Gastroesophageal sphincter (tissue), 4 donors: ENCODE results near the gene ACAT2. TPM values are rescaled to one million over a fixed set of nuclear protein-coding genes. Genes with fewer than 3 reads are reported as not detected.

Source experiments
- ATAC-seq: fragments of 150-250 bp; one replicate; pipeline ENCODE4 v1.9.1; 2016; ENCODE audit warnings: mild to moderate bottlenecking, moderate library complexity
- H3K27ac ChIP-seq, 4 donors: fragments of 200-600 bp; sonication (generic) in 3 of 4; 1 replicate in 3 of 4; 2 replicates in 1 of 4; pipeline ENCODE4 v1.5.1; 2016 to 2019
- H3K27me3 ChIP-seq: fragments of 200-600 bp; sonication (generic); one replicate; pipeline ENCODE4 v1.5.1; 2019
- H3K36me3 ChIP-seq, 2 donors: fragments of 200-600 bp; sonication (generic); one replicate each; pipeline ENCODE4 v1.5.1; 2019; ENCODE audit warnings: control low read depth in 1 of 2
- H3K4me1 ChIP-seq, 3 donors: fragments of 200-600 bp; sonication (generic); 1 replicate in 2 of 3; 2 replicates in 1 of 3; pipeline ENCODE4 v1.5.1; 2016 to 2019; ENCODE audit warnings: control low read depth in 2 of 3
- H3K4me3 ChIP-seq, 2 donors: fragments of 200-600 bp; sonication (generic); one replicate each; pipeline ENCODE4 v1.5.1; 2019; ENCODE audit warnings: mild to moderate bottlenecking in 1 of 2, moderate library complexity in 1 of 2
- H3K9me3 ChIP-seq, 3 donors: fragments of 200-600 bp; sonication (generic); one replicate each; pipeline ENCODE4 v1.5.1; 2017 to 2019; ENCODE audit warnings: control low read depth in 2 of 3
- CTCF ChIP-seq, 4 experiments: fragments of 200-600 bp in 2 of 4; fragments of 450-650 bp in 2 of 4; sonication (generic) in 1 of 4; IDR thresholded peaks; one replicate each; pipeline ENCODE4 v1.5.1; 2017 to 2019; ENCODE audit warnings: antibody characterized with exemption in 4 of 4, mild to moderate bottlenecking in 2 of 4, moderate library complexity in 2 of 4
- EP300 ChIP-seq: sonication (generic); formaldehyde crosslinking; IDR thresholded peaks from one replicate; pipeline ENCODE4 v1.6.1; 2017; ENCODE audit warnings: antibody characterized with exemption, mild to moderate bottlenecking
- POLR2A ChIP-seq, 2 donors: fragments of 450-650 bp; IDR thresholded peaks; one replicate each; pipeline ENCODE4 v1.6.1; 2017; ENCODE audit warnings: antibody characterized with exemption in 2 of 2, mild to moderate bottlenecking in 2 of 2, moderate library complexity in 1 of 2
- POLR2AphosphoS5 ChIP-seq: sonication (generic); formaldehyde crosslinking; IDR thresholded peaks from one replicate; pipeline ENCODE4 v1.6.1; 2017; ENCODE audit warnings: antibody characterized with exemption
- WGBS, 2 donors: methylation state at CpG; one replicate each; pipeline ENCODE4 v1.1.5; 2018; ENCODE audit warnings: low coverage in 1 of 2; 5-methylcytosine and 5-hydroxymethylcytosine counted together
- total RNA-seq, 4 donors: library from RNA; depleted of rRNA; stranded (reverse); fragments of >200 nt; gene quantifications; one replicate each; pipeline ENCODE4 v1.1.0, GENCODE V29; 2016

The ACAT2 gene
- total RNA-seq, 4 donors from 2014 or later, result 3.1 to 11.7 (median 9.1) TPM

DNA sequence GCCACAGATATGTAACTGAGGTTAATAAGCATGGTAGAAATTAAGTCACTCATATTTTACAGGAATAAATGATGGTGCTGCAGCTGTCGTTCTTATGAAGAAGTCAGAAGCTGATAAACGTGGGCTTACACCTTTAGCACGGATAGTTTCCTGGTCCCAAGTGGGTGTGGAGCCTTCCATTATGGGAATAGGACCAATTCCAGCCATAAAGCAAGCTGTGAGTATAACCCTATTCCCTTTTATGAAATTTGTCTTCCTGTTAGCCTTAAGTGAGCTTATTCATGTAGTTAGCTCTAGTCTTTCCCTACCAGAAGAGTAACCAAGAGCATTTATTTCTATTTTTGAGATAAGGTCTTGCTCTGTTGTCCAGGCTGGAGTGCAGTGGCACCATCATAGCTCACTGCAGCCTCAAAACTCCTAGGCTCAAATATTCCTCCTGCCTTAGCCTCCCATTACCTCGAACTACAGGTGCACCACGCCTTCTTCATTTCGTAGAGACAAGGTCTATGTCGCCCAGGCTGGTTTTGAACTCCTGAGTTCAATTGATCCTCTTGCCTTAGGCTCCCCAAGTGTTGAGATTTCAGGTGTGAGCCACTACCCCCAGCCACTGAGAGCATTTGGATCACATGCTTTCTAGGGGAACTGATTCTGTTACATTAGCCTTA is 15.5 kb downstream of the ACAT2 start:
- no peak for ATAC-seq
- no peaks in the 10 kb centered on the region for H3K9me3 ChIP-seq
- H3K27me3 ChIP-seq, result no peaks in the 10 kb centered on the region
- no peak overlapping the region for H3K27ac ChIP-seq
- no peak for TF ChIP-seq POLR2AphosphoS5
- no peak for TF ChIP-seq EP300
- TF ChIP-seq POLR2A (IDR thresholded peaks at IDR 0.05), result no peak
- no peak for TF ChIP-seq CTCF (IDR thresholded peaks at IDR 0.05)
- peaks cover 14 to 80% of the 10 kb centered on the region in 2 donors for H3K36me3 ChIP-seq
- 77% methylated on average over 5 to 7 of the region's 7 CpGs for WGBS, 2 donors
- no peak overlapping the region for H3K4me3 ChIP-seq
- no peaks in the 10 kb centered on the region for H3K4me1 ChIP-seq

DNA sequence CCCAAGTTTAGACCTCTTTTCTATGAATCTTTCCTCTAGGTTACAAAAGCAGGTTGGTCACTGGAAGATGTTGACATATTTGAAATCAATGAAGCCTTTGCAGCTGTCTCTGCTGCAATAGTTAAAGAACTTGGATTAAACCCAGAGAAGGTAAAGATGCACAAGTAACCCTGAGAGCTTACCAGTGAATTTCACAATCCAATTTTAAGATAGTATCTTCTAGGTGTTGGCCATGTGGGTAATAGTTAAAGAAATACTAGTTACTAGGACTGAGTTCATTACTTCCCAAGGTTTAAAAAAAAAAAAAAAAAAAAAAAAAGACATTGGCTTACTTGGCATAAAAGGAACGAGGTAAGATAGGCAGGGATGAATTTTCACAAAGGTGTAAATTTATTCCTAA is 16.3 kb downstream of the ACAT2 start:
- H3K4me1 ChIP-seq, result no peaks in the 10 kb centered on the region
- no peak overlapping the region for H3K4me3 ChIP-seq
- H3K9me3 ChIP-seq, result no peaks in the 10 kb centered on the region
- WGBS, 2 donors, result 25 to 50% methylated on average over 1 of the region's 1 CpG
- no peak for ATAC-seq
- H3K36me3 ChIP-seq, result peaks cover 14 to 87% of the 10 kb centered on the region in 2 donors
- no peaks in the 10 kb centered on the region for H3K27me3 ChIP-seq
- H3K27ac ChIP-seq, result no peak overlapping the region
- no peak for TF ChIP-seq POLR2A (IDR thresholded peaks at IDR 0.05)
- no peak for TF ChIP-seq CTCF (IDR thresholded peaks at IDR 0.05)
- TF ChIP-seq POLR2AphosphoS5, result no peak
- no peak for TF ChIP-seq EP300

DNA sequence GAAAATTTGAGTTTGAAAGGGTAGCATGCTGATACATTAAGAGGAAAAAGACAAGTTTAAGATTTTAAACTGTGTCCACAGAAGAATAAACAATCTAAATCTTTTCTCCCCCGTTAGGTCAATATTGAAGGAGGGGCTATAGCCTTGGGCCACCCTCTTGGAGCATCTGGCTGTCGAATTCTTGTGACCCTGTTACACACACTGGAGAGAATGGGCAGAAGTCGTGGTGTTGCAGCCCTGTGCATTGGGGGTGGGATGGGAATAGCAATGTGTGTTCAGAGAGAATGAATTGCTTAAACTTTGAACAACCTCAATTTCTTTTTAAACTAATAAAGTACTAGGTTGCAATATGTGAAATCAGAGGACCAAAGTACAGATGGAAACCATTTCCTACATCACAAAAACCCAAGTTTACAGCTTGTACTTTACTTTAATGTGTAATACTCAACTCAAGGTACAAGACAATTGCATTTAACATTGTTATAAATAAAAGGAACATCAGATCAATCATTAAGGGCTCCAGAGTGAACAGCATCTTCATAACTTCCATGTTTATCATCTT is 16.8 kb downstream of the ACAT2 start:
- Histone ChIP-seq H3K27me3 (no peaks in the 10 kb centered on the region), H3K4me1 (no peaks in the 10 kb centered on the region), H3K27ac (no peak overlapping the region), H3K36me3 (peaks cover 14 to 92% of the 10 kb centered on the region in 2 donors), H3K4me3 (no peak overlapping the region), H3K9me3 (no peaks in the 10 kb centered on the region)
- no peak for ATAC-seq
- TF ChIP-seq POLR2A (IDR thresholded peaks at IDR 0.05), result no peak
- no peak for TF ChIP-seq EP300
- TF ChIP-seq CTCF (IDR thresholded peaks at IDR 0.05), result no peak
- TF ChIP-seq POLR2AphosphoS5, result no peak
- WGBS, 2 donors, result 49 to 61% methylated on average over 3 of the region's 3 CpGs

GRCh38 chr6:159788276-159788675 is 26.4 kb downstream of the ACAT2 start:
- no peaks in the 10 kb centered on the region for H3K9me3 ChIP-seq
- peaks cover 3 to 67% (median 31%) of the 10 kb centered on the region in 3 donors for H3K4me1 ChIP-seq
- no peaks in the 10 kb centered on the region for H3K27me3 ChIP-seq
- WGBS, 2 donors, result 20 to 24% methylated on average over 11 to 15 of the region's 15 CpGs
- peaks cover 0 to 54% of the 10 kb centered on the region in 2 donors for H3K36me3 ChIP-seq
- H3K4me3 ChIP-seq, result peak overlapping the region; percentile 78 to 100
- H3K27ac ChIP-seq, result peak overlapping the region in 2 of 4 donors; percentile 97 to 99
- TF ChIP-seq CTCF (IDR thresholded peaks at IDR 0.05) (no peak), POLR2AphosphoS5 (no peak), POLR2A (IDR thresholded peaks at IDR 0.05) (no peak), EP300 (no peak)
- ATAC-seq, result no peak
